ENCODE data around the gene CHTOP.

CHTOP gene

DNA sequence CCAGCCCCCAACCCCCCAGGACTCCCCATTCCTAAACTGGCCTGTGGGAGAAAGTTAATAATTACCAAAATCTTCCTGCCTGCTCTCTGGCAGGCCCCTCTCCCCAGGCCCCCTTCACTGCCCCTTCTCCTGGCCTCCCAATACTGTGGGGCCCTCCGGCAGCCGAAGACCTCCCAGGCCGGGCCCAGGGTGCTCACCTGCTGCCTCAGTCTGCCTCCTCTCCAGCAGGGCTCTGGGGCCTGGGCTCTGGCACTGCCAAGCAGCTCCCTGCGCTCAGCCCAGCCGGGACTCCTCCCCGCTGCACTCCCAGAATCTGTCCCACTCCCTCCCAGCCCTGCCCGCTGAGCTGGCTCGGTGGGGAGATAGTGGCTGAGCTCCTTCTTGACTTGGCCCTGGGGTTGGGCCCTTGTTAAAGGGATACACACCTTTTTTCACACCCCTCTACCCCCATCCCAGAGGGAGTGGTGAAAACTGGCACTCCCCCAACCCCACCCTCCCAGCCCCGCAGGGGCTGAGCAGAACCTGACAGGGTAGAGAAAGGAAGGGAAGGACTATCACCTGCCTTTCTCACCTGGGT, 21.0 kb upstream of the CHTOP start, which contains the start of gene S100A16:
Gene S100A16, minus strand, starts transcription at position 383 of the 577 bp plus-strand sequence. CDS start 4,986 bp downstream, outside the sequence.
- DNase-seq (ENCODE audit: extremely low read depth in 1 of 2, low read depth in 1 of 2), result no peak

DNA sequence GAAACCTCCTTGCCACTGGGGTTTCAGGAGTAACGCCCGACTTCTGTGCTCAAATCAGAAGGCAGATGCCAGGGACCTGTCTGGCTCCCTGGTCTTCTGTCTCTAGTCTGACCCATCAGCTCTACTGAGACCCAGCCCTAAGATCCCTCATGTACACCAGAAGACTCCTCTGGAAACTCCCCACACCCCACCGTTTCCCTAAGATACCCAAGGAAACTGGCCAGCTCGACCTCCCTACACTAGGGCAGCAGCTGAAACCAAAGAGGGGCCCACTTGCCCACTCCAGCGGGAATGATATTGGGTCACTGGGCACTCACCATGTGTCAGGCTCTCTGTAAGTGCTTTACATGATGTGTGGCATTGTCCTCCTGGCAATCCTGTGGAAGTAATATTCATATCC, 20.5 kb upstream of the CHTOP start:
- no peak for DNase-seq (ENCODE audit: extremely low read depth in 1 of 2, low read depth in 1 of 2)

DNA sequence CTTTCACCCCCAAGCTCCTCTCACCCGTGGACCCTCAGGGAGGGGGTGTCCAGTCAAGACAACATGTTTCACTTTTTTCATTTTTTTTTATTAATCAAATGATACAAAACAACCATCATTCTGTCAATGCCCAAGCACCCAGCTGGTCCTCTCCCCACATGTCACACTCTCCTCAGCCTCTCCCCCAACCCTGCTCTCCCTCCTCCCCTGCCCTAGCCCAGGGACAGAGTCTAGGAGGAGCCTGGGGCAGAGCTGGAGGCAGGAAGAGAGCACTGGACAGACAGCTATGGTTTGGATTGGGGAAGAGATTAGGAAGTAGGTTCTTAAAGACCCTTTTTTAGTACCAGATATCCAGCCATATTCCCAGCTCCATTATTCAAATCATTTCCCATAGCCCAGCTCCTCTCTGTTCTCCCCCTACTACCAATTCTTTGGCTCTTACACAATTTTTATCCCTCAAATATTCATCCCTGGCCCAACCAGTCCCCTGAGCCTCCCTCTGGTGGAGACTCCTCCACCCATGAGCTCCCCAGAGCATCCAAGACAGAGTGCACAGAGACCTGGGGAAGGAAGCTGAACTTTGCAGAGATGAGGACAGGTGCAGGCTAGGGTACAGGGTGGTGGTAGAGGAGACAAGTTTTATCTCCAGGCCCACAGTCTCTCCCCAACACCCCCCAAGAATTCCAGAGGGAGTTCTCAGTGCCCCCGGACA, 19.5 kb upstream of the CHTOP start:
- DNase-seq (ENCODE audit: extremely low read depth in 1 of 2, low read depth in 1 of 2), result no peak

DNA sequence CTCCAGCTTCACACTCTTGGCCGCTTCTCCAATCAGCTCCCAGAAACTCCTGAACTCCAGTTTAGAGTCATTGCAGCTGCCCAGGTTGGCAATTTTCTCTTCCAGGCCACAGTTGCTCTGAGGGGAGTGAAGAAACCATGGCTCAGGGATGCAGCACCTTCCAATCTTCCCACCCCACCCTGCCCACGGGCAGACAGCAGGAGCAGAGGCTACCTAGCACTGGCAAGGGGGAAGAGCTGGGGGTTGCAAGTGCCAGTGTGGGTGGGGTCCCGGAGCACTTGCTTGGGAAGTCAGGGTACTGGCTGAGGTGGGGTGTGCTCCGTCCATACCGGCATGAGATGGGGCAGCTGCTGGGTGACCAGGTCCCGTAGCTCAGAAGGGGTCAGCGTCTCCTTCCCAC, 19.0 kb upstream of the CHTOP start:
- DNase-seq (ENCODE audit: extremely low read depth in 1 of 2, low read depth in 1 of 2), result no peak

DNA sequence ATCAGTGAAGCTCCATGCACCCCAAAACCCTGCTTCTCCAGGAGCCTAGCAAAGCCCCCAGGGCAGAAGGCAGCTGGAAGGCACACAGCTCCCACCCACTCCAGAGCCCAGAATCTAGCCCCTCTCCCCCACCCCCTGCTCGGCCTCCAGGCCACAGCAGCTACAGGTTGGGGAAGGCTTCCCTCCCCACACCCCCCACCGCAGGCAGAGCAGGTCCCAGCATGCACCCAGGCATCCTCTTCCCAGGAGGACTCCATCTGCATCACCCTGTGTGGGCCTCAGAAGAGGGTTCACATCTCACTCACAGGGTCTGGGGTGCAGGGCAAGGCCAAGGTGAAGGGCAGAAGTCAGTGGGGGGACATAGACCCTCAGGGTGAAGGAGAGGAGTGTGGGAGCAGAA, 18.5 kb upstream of the CHTOP start:
- DNase-seq (ENCODE audit: extremely low read depth in 1 of 2, low read depth in 1 of 2), result no peak

GRCh38 chr1:153616144-153616916, 17.5 kb upstream of the CHTOP start, which contains the start of gene S100A14:
TSS of gene S100A14 (minus strand) at chr1:153616325. CDS start at chr1:153615858, 467 bp downstream.
- DNase-seq (ENCODE audit: extremely low read depth in 1 of 2, low read depth in 1 of 2), result no peak

DNA sequence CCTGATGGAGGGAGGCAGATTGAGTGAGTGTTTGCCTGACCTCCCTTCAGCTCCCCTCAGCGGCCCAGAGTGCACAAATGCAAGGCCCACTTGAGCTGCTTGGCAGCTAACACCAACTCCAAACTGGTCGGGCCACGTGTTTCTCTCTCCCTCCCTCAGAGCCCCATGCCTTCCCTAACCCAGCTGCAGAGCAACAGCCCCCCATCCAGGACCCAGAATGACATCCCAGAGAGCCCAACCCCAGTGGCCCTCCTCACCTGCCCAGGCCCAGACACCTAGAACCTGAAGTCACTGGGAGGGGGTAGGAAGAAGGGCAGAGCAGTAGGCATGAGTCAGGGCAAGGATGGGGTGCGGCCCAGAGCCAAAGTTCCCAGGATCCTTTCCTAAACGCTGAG, 17.0 kb upstream of the CHTOP start:
- no peak for DNase-seq (ENCODE audit: extremely low read depth in 1 of 2, low read depth in 1 of 2)

- DNase-seq (ENCODE audit: extremely low read depth in 1 of 2, low read depth in 1 of 2), result peak in 1 of 2 donors; percentile 24
Measured at GRCh38 chr1:153617663-153618062, 16.2 kb upstream of the CHTOP start.

- no peak for DNase-seq (ENCODE audit: extremely low read depth in 1 of 2, low read depth in 1 of 2)
Measured at GRCh38 chr1:153619171-153619570, 14.7 kb upstream of the CHTOP start.

DNA sequence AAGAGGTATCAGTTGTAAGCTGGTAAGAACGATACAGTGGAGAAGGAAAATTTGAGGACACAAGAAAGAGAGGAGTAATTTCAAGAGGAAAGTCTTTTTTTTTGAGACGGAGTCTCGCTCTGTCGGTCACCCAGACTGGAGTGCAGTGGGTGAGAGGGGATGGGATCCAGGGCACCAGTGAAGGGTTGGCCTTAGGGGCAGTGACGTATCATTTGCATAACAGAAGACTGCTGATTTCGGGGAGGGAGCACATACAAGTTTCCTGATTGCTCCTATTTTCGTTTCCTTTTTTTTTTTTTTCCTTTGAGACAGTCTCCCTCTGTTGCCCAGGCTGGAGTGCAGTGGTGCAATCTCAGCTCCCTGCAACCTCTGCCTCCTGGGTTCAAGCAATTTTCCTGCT, 10.8 kb upstream of the CHTOP start:
- DNase-seq (ENCODE audit: extremely low read depth in 1 of 2, low read depth in 1 of 2), result no peak

GRCh38 chr1:153624965-153625611, 8.8 kb upstream of the CHTOP start:
- DNase-seq (ENCODE audit: extremely low read depth in 1 of 2, low read depth in 1 of 2), result no peak

GRCh38 chr1:153626477-153626903, 7.4 kb upstream of the CHTOP start:
- no peak for DNase-seq (ENCODE audit: extremely low read depth in 1 of 2, low read depth in 1 of 2)

- DNase-seq (ENCODE audit: extremely low read depth in 1 of 2, low read depth in 1 of 2), result no peak
Measured at GRCh38 chr1:153626904-153627714, 6.8 kb upstream of the CHTOP start, which contains the start of gene S100A13. TSS of gene S100A13 (minus strand) at chr1:153627505. CDS start at chr1:153626472, 1,033 bp downstream.

- no peak for DNase-seq (ENCODE audit: extremely low read depth in 1 of 2, low read depth in 1 of 2)
Measured at GRCh38 chr1:153627715-153628626, 5.9 kb upstream of the CHTOP start, which contains the start of gene S100A1. TSS of gene S100A1 (plus strand) at chr1:153628434. CDS start at chr1:153630522, 2,088 bp downstream.

DNA sequence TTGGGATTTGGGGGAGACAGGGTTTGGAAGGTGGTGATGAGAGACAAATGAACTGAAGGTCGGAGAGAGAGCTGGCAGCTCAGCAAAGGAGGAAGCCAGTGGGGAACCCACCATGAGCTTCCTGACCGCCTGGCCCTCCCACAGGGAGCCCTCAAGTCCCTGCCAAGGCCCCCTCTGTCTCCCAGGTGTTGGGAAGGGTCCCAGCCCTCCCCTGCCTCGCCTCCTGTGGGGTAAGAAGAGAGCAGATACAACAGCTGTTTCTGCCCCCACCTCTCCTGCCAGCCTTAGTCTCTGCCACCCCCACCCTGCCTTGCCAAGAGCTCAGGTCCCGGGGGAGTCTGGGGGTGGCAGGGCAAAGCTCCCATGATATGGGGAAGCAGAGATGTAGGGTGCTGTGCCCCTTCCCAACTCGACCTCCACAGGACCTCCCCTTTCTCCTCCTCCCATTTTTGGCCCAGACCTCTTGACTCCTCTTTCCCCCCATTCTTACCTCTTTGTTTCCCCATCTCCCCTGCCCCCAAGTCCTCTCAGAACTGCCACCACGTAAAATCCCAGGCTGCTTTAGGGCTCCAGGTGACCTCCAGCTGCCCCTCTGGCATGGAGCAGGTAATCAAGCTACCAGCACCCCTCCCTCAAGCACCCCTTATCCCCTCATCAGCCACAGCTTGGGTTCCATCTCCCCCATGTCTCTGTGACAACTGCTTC, 5.1 kb upstream of the CHTOP start:
- DNase-seq (ENCODE audit: extremely low read depth in 1 of 2, low read depth in 1 of 2), result no peak

- no peak for DNase-seq (ENCODE audit: extremely low read depth in 1 of 2, low read depth in 1 of 2)
Measured at GRCh38 chr1:153629343-153629665, 4.6 kb upstream of the CHTOP start.

- no peak for DNase-seq (ENCODE audit: extremely low read depth in 1 of 2, low read depth in 1 of 2)
Measured at GRCh38 chr1:153629971-153630370, 3.9 kb upstream of the CHTOP start.

DNA sequence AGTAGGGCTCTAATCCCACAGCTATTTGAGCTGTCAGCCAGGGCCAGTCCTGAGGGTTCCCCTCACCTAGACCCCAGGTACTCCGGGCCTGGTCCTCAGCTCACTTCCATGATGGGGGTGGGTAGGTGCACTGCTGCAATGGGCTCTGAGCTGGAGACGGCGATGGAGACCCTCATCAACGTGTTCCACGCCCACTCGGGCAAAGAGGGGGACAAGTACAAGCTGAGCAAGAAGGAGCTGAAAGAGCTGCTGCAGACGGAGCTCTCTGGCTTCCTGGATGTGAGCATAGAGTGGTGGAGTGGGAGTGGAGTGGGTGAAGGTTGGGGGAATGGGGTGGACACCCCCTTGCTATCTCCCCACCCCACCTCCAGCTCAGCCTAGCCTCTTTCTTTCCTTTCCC, 3.5 kb upstream of the CHTOP start:
- no peak for DNase-seq (ENCODE audit: extremely low read depth in 1 of 2, low read depth in 1 of 2)

Measured in activated CD8-positive, alpha-beta memory T cell treated with anti-CD3 and anti-CD28 coated beads for 1 hour (primary cell).